ENCODE results near the gene KIF26B. TPM values are rescaled to one million over a fixed set of nuclear protein-coding genes. Genes with fewer than 3 reads are reported as not detected.

Gene KIF26B
- total RNA-seq (2013; cell fraction: nucleolus; rRNA removed), result 17.3 and 20.4 TPM in 2 replicates
- 5.9 and 7.6 TPM in 2 replicates for total RNA-seq (2014; rRNA removed)
- total RNA-seq (2014; rRNA removed; fragmentation: Illumina TruSeq; extraction: Trizol), result 2.4 TPM in 2 replicates
- total RNA-seq (2021), result 11.6 and 11.7 TPM in 2 replicates
- 1.5 TPM for polyA plus RNA-seq (2011; ENCODE audit: low read depth)
- polyA plus RNA-seq (2011; rRNA removed), result 0.20 and 0.83 TPM in 2 replicates
- polyA plus RNA-seq (2011; cell fraction: cytosol; rRNA removed), result 0.79 and 0.84 TPM in 2 replicates
- polyA plus RNA-seq (2011; cell fraction: nucleus; rRNA removed), result 0.90 and 1.5 TPM in 2 replicates
- polyA plus RNA-seq (2012), result 2.9 and 3.1 TPM in 2 replicates
- 1.6 and 3.2 TPM in 2 replicates for polyA plus RNA-seq (2014; fragmentation: Illumina TruSeq; extraction: Trizol)
- polyA plus RNA-seq (2014; fragmentation: Nextera tagmentation; extraction: Ambion mirVana), result under 1 TPM; 0.35 to 0.42 TPM
- polyA plus RNA-seq (2014; rRNA removed), result 7.0 and 7.4 TPM in 2 replicates
- polyA plus RNA-seq (2016; fragmentation: Nextera tagmentation; extraction: Ambion mirVana), result 1 to 10 TPM in 1 of 2 experiments, under 1 TPM in 1; 0.79 to 2.1 TPM
- polyA minus RNA-seq (2011; rRNA and poly(A)+ RNA removed), result 1.1 TPM in 2 replicates
- 0.73 and 0.80 TPM in 2 replicates for polyA minus RNA-seq (2011; cell fraction: cytosol; rRNA and poly(A)+ RNA removed)
- polyA minus RNA-seq (2011; cell fraction: nucleus; rRNA and poly(A)+ RNA removed), result 0.36 and 0.96 TPM in 2 replicates
- percentile 44 among the genes with signal in this experiment for Bru-seq, nascent RNA
- percentile 39 among the genes with signal in this experiment for BruChase-seq, experiment 1, labeled RNA remaining after a 6-hour chase
- BruChase-seq, experiment 2, labeled RNA remaining after a 2-hour chase, result percentile 38 among the genes with signal in this experiment
- long read RNA-seq, experiment 1, partial matches to known transcripts, result 1 of 1 reads
- long read RNA-seq, experiment 1, other reads (novel, unspliced or antisense), result 0 of 1 reads
- long read RNA-seq, experiment 2, partial matches to known transcripts, result 1 of 7 reads
- long read RNA-seq, experiment 2, other reads (novel, unspliced or antisense), result 6 of 7 reads

GRCh38 chr1:245154429-245155271, at the start of gene KIF26B:
TSS of gene KIF26B (plus strand) at chr1:245154985. CDS start at chr1:245155425, 440 bp downstream.
- peak within 1 kb of the TSS; percentile 79 for H2AFZ ChIP-seq (ENCODE audit: control insufficient read depth, low read depth, low read length)
- peaks cover 1% of the 10 kb centered on the region; the same call in 1 of the 3 replicates for H3K9me3 ChIP-seq (replicated peaks; ENCODE audit: control insufficient read depth, insufficient read depth, low read length)
- FAIRE-seq (peak; percentile 61), ATAC-seq (peak; percentile 14), DNase-seq (ENCODE audit: low read depth, low spot score) (no peak)
- no peaks in the 10 kb centered on the region for H3K36me3 ChIP-seq (ENCODE audit: control insufficient read depth in 2 of 2, insufficient read depth in 2 of 2, low read length in 1 of 2)
- intact Hi-C loops (cut with micrococcal nuclease; ENCODE audit: unreplicated experiment) (loop anchor here (5.0 to 10.0 kb wide), 6 partner anchors 120 to 1600 kb away; no protein-coding TSS in a partner anchor), in situ Hi-C loops (cut with MboI) (loop anchor here (5.0 to 10.0 kb wide), 3 partner anchors 848 to 1540 kb away; no protein-coding TSS in a partner anchor)
- peak within 1 kb of the TSS; percentile 100 for H3K4me2 ChIP-seq (ENCODE audit: control insufficient read depth, insufficient read depth)
- no peak within 1 kb of the TSS for H3K27ac ChIP-seq (ENCODE audit: control insufficient read depth, insufficient read depth)
- CTCF ChIA-PET, result interaction anchor here (1.3 to 2.9 kb wide), 9 partner anchors 19 to 1300 kb away, joined by 3 to 29 read pairs (median 5); no protein-coding TSS in a partner anchor
- BruUV-seq (replicated peaks), result no TSS peak
- H3K27me3 ChIP-seq (replicated peaks in 1 of 2; ENCODE audit: control insufficient read depth in 2 of 2, insufficient read depth in 2 of 2, low read length in 1 of 2), result peaks cover 12 to 31% of the 10 kb centered on the region in 2 experiments
- no peaks in the 10 kb centered on the region; the same call in 1 of the 2 replicates for H4K20me1 ChIP-seq (ENCODE audit: control insufficient read depth, insufficient read depth)
- RAD21 ChIA-PET (ENCODE audit: unreplicated experiment), result interaction anchor here (1.1 kb wide), 1 partner anchor 320 kb away, joined by 3 read pairs; no protein-coding TSS in a partner anchor
- no peaks in the 10 kb centered on the region for H3K79me2 ChIP-seq (ENCODE audit: control insufficient read depth, insufficient read depth, low read length)
- peak within 1 kb of the TSS; percentile 62 for H3K4me3 ChIP-seq
- POLR2A ChIA-PET, result interaction anchor here (0.6 kb wide), 1 partner anchor 606 kb away, joined by 3 read pairs; no protein-coding TSS in a partner anchor
- H3K4me1 ChIP-seq (ENCODE audit: control insufficient read depth, insufficient read depth, low read length), result peaks cover 18% of the 10 kb centered on the region
- TF ChIP-seq GATAD2B (conservative IDR thresholded peaks at IDR 0.05; ENCODE audit: low read depth) (0 out of 2 replicates have a peak, but pooled peaks have one; percentile 34), ZNF687 (IDR thresholded peaks at IDR 0.05) (peak; percentile 38; the same call in 1 of the 2 replicates), ZZZ3 (IDR thresholded peaks at IDR 0.05; ENCODE audit: control insufficient read depth, insufficient read length, low read depth) (no peak), EGR1 (IDR thresholded peaks at IDR 0.05; ENCODE audit: borderline replicate concordance in 1 of 2, low read depth in 2 of 2, low read length in 2 of 2) (no peak), BHLHE40 (IDR thresholded peaks at IDR 0.05; ENCODE audit: borderline replicate concordance in 1 of 2, low read depth in 2 of 2, low read length in 1 of 2) (peak in 1 of 2 experiments; percentile 48; a peak in 2 of 4 replicates), IKZF1 (conservative IDR thresholded peaks at IDR 0.05) (peak; percentile 35)
- H3K9ac ChIP-seq (ENCODE audit: control insufficient read depth, insufficient read depth, low read length), result no peak within 1 kb of the TSS
- 2% methylated on average over 47 of the region's 83 CpGs for WGBS (ENCODE audit: insufficient coverage, insufficient replicate concordance, low lambda C conversion rate, missing lambda C conversion rate)
- SMC1A ChIA-PET (ENCODE audit: uncharacterized antibody, unreplicated experiment), result interaction anchor here (0.7 kb wide), 1 partner anchor 851 kb away, joined by 3 read pairs; no protein-coding TSS in a partner anchor
